ENCODE data around the gene TPX2.

The TPX2 gene

GRCh38 chr20:31760519-31761240 lies 21.6 kb downstream of the TPX2 start:
- no peak overlapping the region for H3K4me3 ChIP-seq (ENCODE audit: low read length)
- no peak for DNase-seq (ENCODE audit: low read depth)
- no peak for TF ChIP-seq CTCF (conservative IDR thresholded peaks at IDR 0.05; ENCODE audit: low read depth, low read length)

- TF ChIP-seq CTCF (conservative IDR thresholded peaks at IDR 0.05; ENCODE audit: low read depth, low read length), result no peak
- no peak overlapping the region for H3K4me3 ChIP-seq (ENCODE audit: low read length)
- no peak for DNase-seq (ENCODE audit: low read depth)
Measured at GRCh38 chr20:31764641-31765305, 25.7 kb downstream of the TPX2 start.

GRCh38 chr20:31767805-31768204 lies 28.7 kb downstream of the TPX2 start:
- no peak for TF ChIP-seq CTCF (conservative IDR thresholded peaks at IDR 0.05; ENCODE audit: low read depth, low read length)

GRCh38 chr20:31769681-31770080 lies 30.6 kb downstream of the TPX2 start:
- DNase-seq (ENCODE audit: low read depth), result no peak
- no peak overlapping the region for H3K4me3 ChIP-seq (ENCODE audit: low read length)
- no peak for TF ChIP-seq CTCF (conservative IDR thresholded peaks at IDR 0.05; ENCODE audit: low read depth, low read length)

More at GRCh38 chr20:31767805-31768204, 28.7 kb downstream of the TPX2 start:
- H3K4me3 ChIP-seq (ENCODE audit: low read length), result no peak overlapping the region
- DNase-seq (ENCODE audit: low read depth), result no peak

GRCh38 chr20:31770243-31770642 lies 31.2 kb downstream of the TPX2 start:
- H3K4me3 ChIP-seq (ENCODE audit: low read length), result no peak overlapping the region
- TF ChIP-seq CTCF (conservative IDR thresholded peaks at IDR 0.05; ENCODE audit: low read depth, low read length), result no peak
- DNase-seq (ENCODE audit: low read depth), result no peak

GRCh38 chr20:31774408-31774807 lies 35.3 kb downstream of the TPX2 start:
- no peak for DNase-seq (ENCODE audit: low read depth)
- no peak for TF ChIP-seq CTCF (conservative IDR thresholded peaks at IDR 0.05; ENCODE audit: low read depth, low read length)
- H3K4me3 ChIP-seq (ENCODE audit: low read length), result no peak overlapping the region

- H3K4me3 ChIP-seq (ENCODE audit: low read length), result no peak overlapping the region
- DNase-seq (ENCODE audit: low read depth), result no peak
- no peak for TF ChIP-seq CTCF (conservative IDR thresholded peaks at IDR 0.05; ENCODE audit: low read depth, low read length)
Measured at GRCh38 chr20:31780839-31781238, 41.7 kb downstream of the TPX2 start.

Data from retinal pigment epithelial cell (primary cell).